ENCODE results near the gene ZFYVE21.

The ZFYVE21 gene

GRCh38 chr14:103723748-103724081 is 8.1 kb downstream of the ZFYVE21 start:
- Histone ChIP-seq H3K9me3 (ENCODE audit: insufficient read depth, low read length, severe bottlenecking) (no peaks in the 10 kb centered on the region), H4K20me1 (ENCODE audit: insufficient read depth, low read length) (peaks cover 49% of the 10 kb centered on the region), H3K36me3 (ENCODE audit: insufficient read depth, low read length) (peaks cover 31% of the 10 kb centered on the region), H3K9ac (ENCODE audit: low read depth, low read length) (no peak overlapping the region), H3K27me3 (ENCODE audit: insufficient read depth, low read length, poor library complexity) (no peaks in the 10 kb centered on the region), H3K4me1 (ENCODE audit: insufficient read depth, low read length) (peaks cover under 1% of the 10 kb centered on the region; the same call in 1 of the 2 replicates), H3K4me3 (ENCODE audit: low read depth in 1 of 2, low read length in 2 of 2) (no peak overlapping the region), H3K27ac (ENCODE audit: low read length) (no peak overlapping the region), H2AFZ (ENCODE audit: low read depth, low read length) (no peak overlapping the region), H3K79me2 (ENCODE audit: insufficient read depth, low read length) (peaks cover 67% of the 10 kb centered on the region), H3K4me2 (ENCODE audit: insufficient read depth, low read length) (no peak overlapping the region)
- TF ChIP-seq CTCF (IDR thresholded peaks at IDR 0.05; ENCODE audit: borderline replicate concordance, extremely low read depth, low read length, poor library complexity, severe bottlenecking) (no peak), EZH2 (IDR thresholded peaks at IDR 0.05; ENCODE audit: borderline replicate concordance, low read depth, low read length, severe bottlenecking) (no peak)
- DNase-seq (no peak), ATAC-seq (ENCODE audit: insufficient read depth, low read depth) (no peak)

- Histone ChIP-seq H3K9ac (ENCODE audit: low read depth, low read length) (no peak overlapping the region), H3K4me1 (ENCODE audit: insufficient read depth, low read length) (no peaks in the 10 kb centered on the region), H3K27me3 (ENCODE audit: insufficient read depth, low read length, poor library complexity) (no peaks in the 10 kb centered on the region), H4K20me1 (ENCODE audit: insufficient read depth, low read length) (peaks cover 47% of the 10 kb centered on the region), H3K79me2 (ENCODE audit: insufficient read depth, low read length) (peaks cover 65% of the 10 kb centered on the region), H2AFZ (ENCODE audit: low read depth, low read length) (no peak overlapping the region), H3K4me2 (ENCODE audit: insufficient read depth, low read length) (no peak overlapping the region), H3K9me3 (ENCODE audit: insufficient read depth, low read length, severe bottlenecking) (no peaks in the 10 kb centered on the region), H3K4me3 (ENCODE audit: low read depth in 1 of 2, low read length in 2 of 2) (no peak overlapping the region), H3K36me3 (ENCODE audit: insufficient read depth, low read length) (peaks cover 35% of the 10 kb centered on the region), H3K27ac (ENCODE audit: low read length) (no peak overlapping the region)
- ATAC-seq (ENCODE audit: insufficient read depth, low read depth), result no peak
- TF ChIP-seq CTCF (IDR thresholded peaks at IDR 0.05; ENCODE audit: borderline replicate concordance, extremely low read depth, low read length, poor library complexity, severe bottlenecking), result no peak
- DNase-seq, result no peak
These were observed 8.5 kb downstream of the ZFYVE21 start for GRCh38 chr14:103724116-103724515.

GRCh38 chr14:103725001-103725682 is 9.5 kb downstream of the ZFYVE21 start:
- peaks cover 40% of the 10 kb centered on the region for H4K20me1 ChIP-seq (ENCODE audit: insufficient read depth, low read length)
- no peak overlapping the region for H3K27ac ChIP-seq (ENCODE audit: low read length)
- H3K79me2 ChIP-seq (ENCODE audit: insufficient read depth, low read length), result peaks cover 57% of the 10 kb centered on the region
- H3K36me3 ChIP-seq (ENCODE audit: insufficient read depth, low read length), result peaks cover 45% of the 10 kb centered on the region
- H3K9ac ChIP-seq (ENCODE audit: low read depth, low read length), result no peak overlapping the region
- no peaks in the 10 kb centered on the region for H3K9me3 ChIP-seq (ENCODE audit: insufficient read depth, low read length, severe bottlenecking)
- H3K27me3 ChIP-seq (ENCODE audit: insufficient read depth, low read length, poor library complexity), result no peaks in the 10 kb centered on the region
- H2AFZ ChIP-seq (ENCODE audit: low read depth, low read length), result no peak overlapping the region
- no peak overlapping the region for H3K4me3 ChIP-seq (ENCODE audit: low read depth in 1 of 2, low read length in 2 of 2)
- no peak for DNase-seq
- no peak for ATAC-seq (ENCODE audit: insufficient read depth, low read depth)
- no peaks in the 10 kb centered on the region for H3K4me1 ChIP-seq (ENCODE audit: insufficient read depth, low read length)
- no peak overlapping the region for H3K4me2 ChIP-seq (ENCODE audit: insufficient read depth, low read length)
- TF ChIP-seq EZH2 (IDR thresholded peaks at IDR 0.05; ENCODE audit: borderline replicate concordance, low read depth, low read length, severe bottlenecking) (no peak), CTCF (IDR thresholded peaks at IDR 0.05; ENCODE audit: borderline replicate concordance, extremely low read depth, low read length, poor library complexity, severe bottlenecking) (no peak)
